ENCODE data around the gene PPFIA3.
A peak's percentile ranks its signal among the peaks of the same experiment; 100 is the strongest.
"Not testable (repeated sequence)": the region's sequence is repeated elsewhere in the genome, so short reads cannot be mapped to it uniquely, and the experiment has no call there.

The PPFIA3 gene

GRCh38 chr19:49125025-49125731 lies 5.8 kb downstream of the PPFIA3 start:
- DNase-seq, result no peak

- DNase-seq, result no peak
These were observed 7.2 kb downstream of the PPFIA3 start for GRCh38 chr19:49126575-49126974.

- not testable (repeated sequence) for DNase-seq
These were observed 7.9 kb downstream of the PPFIA3 start for GRCh38 chr19:49127225-49127624.

- DNase-seq, result peak; percentile 88 to 90
These were observed 8.6 kb downstream of the PPFIA3 start for GRCh38 chr19:49127674-49128544.

- no peak for DNase-seq
These were observed 9.3 kb downstream of the PPFIA3 start for GRCh38 chr19:49128545-49129237.

GRCh38 chr19:49129238-49129583 lies 9.9 kb downstream of the PPFIA3 start:
- DNase-seq, result no peak

GRCh38 chr19:49130325-49130724 lies 11.0 kb downstream of the PPFIA3 start:
- no peak for DNase-seq

- DNase-seq, result no peak
These were observed 13.7 kb downstream of the PPFIA3 start for GRCh38 chr19:49132974-49133609.

- no peak for DNase-seq
These were observed 14.5 kb downstream of the PPFIA3 start for GRCh38 chr19:49133621-49134454.

GRCh38 chr19:49135686-49136085 lies 16.3 kb downstream of the PPFIA3 start:
- DNase-seq, result no peak

- DNase-seq, result no peak
These were observed 17.4 kb downstream of the PPFIA3 start for GRCh38 chr19:49136771-49137171.

- no peak for DNase-seq
These were observed 21.6 kb downstream of the PPFIA3 start for GRCh38 chr19:49140951-49141350.

- DNase-seq, result no peak
These were observed 22.0 kb downstream of the PPFIA3 start for GRCh38 chr19:49141352-49141751.

GRCh38 chr19:49142866-49143335 lies 23.6 kb downstream of the PPFIA3 start:
- DNase-seq, result no peak

GRCh38 chr19:49145573-49146407 lies 26.4 kb downstream of the PPFIA3 start:
- DNase-seq, result peak; percentile 83

- DNase-seq, result not testable (repeated sequence)
These were observed 27.0 kb downstream of the PPFIA3 start for GRCh38 chr19:49146408-49146770.

GRCh38 chr19:49148044-49148682 lies 28.8 kb downstream of the PPFIA3 start:
- no peak for DNase-seq

GRCh38 chr19:49148784-49149651 lies 29.7 kb downstream of the PPFIA3 start:
- DNase-seq, result peak; percentile 92 to 95

- peak; percentile 52 to 63 for DNase-seq
These were observed 30.3 kb downstream of the PPFIA3 start for GRCh38 chr19:49149652-49150105.

All from Kasumi-1 (cell line).